PC-9 (cell line): ENCODE measurements around the gene SLC41A3. TPM values are rescaled to one million over a fixed set of nuclear protein-coding genes. Genes with fewer than 3 reads are reported as not detected.
"Not testable (repeated sequence)": the region's sequence is repeated elsewhere in the genome, so short reads cannot be mapped to it uniquely, and the experiment has no call there.

Source experiments
- BruUV-seq: library from RNA; stranded (reverse); fragments of 400-500 nt; replicated peaks from 2 replicates; lab custom pipeline; 2021; lab: Mats Ljungman, UMichigan
- CTCF ChIA-PET: fragments of 300-600 bp; sonication (Branson Sonifier 250); formaldehyde crosslinking; loops from one replicate; lab custom pipeline; 2022; ENCODE audit warnings: antibody characterized with exemption; lab: Charles Lee
- POLR2A ChIA-PET: fragments of 300-600 bp; sonication (Branson Sonifier 250); formaldehyde crosslinking; loops from one replicate; lab custom pipeline; 2022; ENCODE audit warnings: antibody characterized with exemption; ENCODE audit not compliant: unreplicated experiment; lab: Charles Lee
- DNase-seq, 2 experiments: peaks; one replicate each; pipeline versions ENCODE4 v3.0.0 to v3.0.0-alpha.2; 2015 to 2022; ENCODE audit warnings: mixed read lengths in 1 of 2
- H2AFZ ChIP-seq: fragments of 200-600 bp; sonication (generic); 2 replicates; pipeline ENCODE4 v1.8.1; 2017; ENCODE audit warnings: antibody characterized with exemption
- H3F3A ChIP-seq: fragments of 200-600 bp; sonication (generic); 2 replicates; pipeline ENCODE4 v1.8.1; 2017; ENCODE audit warnings: antibody characterized with exemption, mild to moderate bottlenecking, low read depth; ENCODE audit not compliant: insufficient read depth
- H3K27ac ChIP-seq: fragments of 200-600 bp; sonication (generic); 2 replicates; pipeline ENCODE4 v1.6.1; 2016; ENCODE audit warnings: mixed run types
- H3K27me3 ChIP-seq: fragments of 200-600 bp; sonication (generic); 2 replicates; pipeline ENCODE4 v1.6.1; 2016; ENCODE audit warnings: low read depth, mixed run types; ENCODE audit not compliant: insufficient read depth
- H3K36me3 ChIP-seq: fragments of 200-600 bp; sonication (generic); 2 replicates; pipeline ENCODE4 v1.6.1; 2016; ENCODE audit warnings: low read depth, mixed run types
- H3K4me1 ChIP-seq: fragments of 200-600 bp; sonication (generic); replicated peaks from 2 replicates; pipeline ENCODE4 v1.6.1; 2016; ENCODE audit warnings: mixed run types; ENCODE audit not compliant: insufficient read depth
- H3K4me2 ChIP-seq: fragments of 200-600 bp; sonication (generic); 2 replicates; pipeline ENCODE4 v1.6.1; 2017; ENCODE audit warnings: mixed run types
- H3K4me3 ChIP-seq: fragments of 200-600 bp; sonication (generic); 2 replicates; pipeline ENCODE4 v1.6.1; 2016; ENCODE audit warnings: mixed run types
- H3K79me2 ChIP-seq: fragments of 200-600 bp; sonication (generic); 2 replicates; pipeline ENCODE4 v1.6.1; 2017; ENCODE audit warnings: low read depth, mixed run types
- H3K9me2 ChIP-seq: fragments of 200-600 bp; sonication (generic); 2 replicates; pipeline ENCODE4 v1.8.1; 2017; ENCODE audit warnings: mild to moderate bottlenecking; ENCODE audit not compliant: insufficient read depth
- H3K9me3 ChIP-seq: fragments of 200-600 bp; sonication (generic); 2 replicates; pipeline ENCODE4 v1.8.1; 2016; ENCODE audit warnings: low read depth; ENCODE audit not compliant: insufficient read depth
- H4K20me1 ChIP-seq: fragments of 200-600 bp; sonication (generic); 2 replicates; pipeline ENCODE4 v1.8.1; 2017; ENCODE audit not compliant: insufficient read depth
- EZH2 ChIP-seq: fragments of 200-600 bp; sonication (generic); IDR thresholded peaks from 2 replicates; pipeline ENCODE4 v1.8.0; 2017; ENCODE audit warnings: antibody characterized with exemption, low read depth
- intact Hi-C: fragments of 100-400 bp; cut with micrococcal nuclease; formaldehyde crosslinking; loops from one replicate; pipeline ENCODE4 v1.10.0; 2022; ENCODE audit not compliant: unreplicated experiment
- total RNA-seq: library from RNA; stranded (reverse); gene quantifications from 2 replicates; pipeline ENCODE4 v1.2.3, GENCODE V29; 2021
- TF ChIP-seq, protein P1 (sequence below): fragments of 200-600 bp; sonication (generic); conservative IDR thresholded peaks from 2 replicates; pipeline ENCODE4 v1.6.1; 2017; ENCODE audit warnings: mixed run types, antibody characterized with exemption, mild to moderate bottlenecking, moderate library complexity

The SLC41A3 gene
- total RNA-seq, 1 experiment from 2014 or later, result 67.0 TPM

DNA sequence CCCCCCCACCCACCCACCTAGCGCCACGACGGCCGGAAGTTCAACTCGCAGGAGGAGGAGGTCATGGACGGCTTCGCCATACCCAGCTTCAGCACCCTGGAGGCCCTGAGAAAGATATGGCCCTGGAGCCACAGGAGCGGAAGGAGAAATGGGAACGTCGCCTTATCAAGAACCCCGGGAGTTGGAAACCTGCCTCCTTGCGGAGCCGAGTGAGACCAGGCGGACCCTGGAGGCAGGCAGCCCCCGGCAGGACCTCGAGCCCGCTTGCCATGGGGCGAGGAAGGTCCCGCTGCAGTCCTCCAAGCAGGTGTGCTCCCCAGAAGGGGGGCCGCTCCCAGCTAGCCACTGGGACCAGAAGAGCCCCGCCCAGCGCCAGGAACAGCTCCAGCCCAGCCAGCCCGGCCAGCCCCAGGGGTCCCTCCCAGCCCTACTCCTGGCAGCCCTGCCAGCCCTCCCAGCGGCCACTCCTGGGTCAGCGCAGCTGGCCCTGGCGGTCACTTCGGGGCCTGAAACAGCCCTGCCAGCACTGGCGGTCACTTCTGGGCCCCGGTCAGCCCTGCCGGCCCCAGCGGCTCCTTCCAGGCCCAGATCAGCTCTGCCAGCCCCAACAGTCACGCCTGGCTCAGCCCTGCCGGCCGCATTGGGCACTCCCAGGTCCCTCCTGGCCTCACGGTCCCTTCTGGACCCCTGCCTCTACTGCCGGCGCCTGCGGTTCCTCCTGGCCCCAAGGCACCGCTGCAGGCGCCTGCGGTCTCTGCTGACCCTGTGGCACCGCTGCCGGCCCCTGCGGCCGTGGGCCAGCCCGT, 125.2 kb downstream of the SLC41A3 start:
- BruUV-seq, result no TSS peak
- Histone ChIP-seq H3K4me3 (no peak overlapping the region), H3K27ac (no peak overlapping the region), H3F3A (no peaks in the 10 kb centered on the region), H2AFZ (no peak overlapping the region), H3K9me3 (no peaks in the 10 kb centered on the region), H3K27me3 (peaks cover 14% of the 10 kb centered on the region; the same call in 1 of the 2 replicates), H3K4me2 (no peak overlapping the region), H3K9me2 (no peaks in the 10 kb centered on the region), H3K36me3 (no peaks in the 10 kb centered on the region), H3K4me1 (no peaks in the 10 kb centered on the region), H3K79me2 (no peaks in the 10 kb centered on the region), H4K20me1 (no peaks in the 10 kb centered on the region)
- ChIA-PET POLR2A (no interaction called here), CTCF (no interaction called here)
- no peak for TF ChIP-seq EZH2
- TF ChIP-seq, protein P1, sequence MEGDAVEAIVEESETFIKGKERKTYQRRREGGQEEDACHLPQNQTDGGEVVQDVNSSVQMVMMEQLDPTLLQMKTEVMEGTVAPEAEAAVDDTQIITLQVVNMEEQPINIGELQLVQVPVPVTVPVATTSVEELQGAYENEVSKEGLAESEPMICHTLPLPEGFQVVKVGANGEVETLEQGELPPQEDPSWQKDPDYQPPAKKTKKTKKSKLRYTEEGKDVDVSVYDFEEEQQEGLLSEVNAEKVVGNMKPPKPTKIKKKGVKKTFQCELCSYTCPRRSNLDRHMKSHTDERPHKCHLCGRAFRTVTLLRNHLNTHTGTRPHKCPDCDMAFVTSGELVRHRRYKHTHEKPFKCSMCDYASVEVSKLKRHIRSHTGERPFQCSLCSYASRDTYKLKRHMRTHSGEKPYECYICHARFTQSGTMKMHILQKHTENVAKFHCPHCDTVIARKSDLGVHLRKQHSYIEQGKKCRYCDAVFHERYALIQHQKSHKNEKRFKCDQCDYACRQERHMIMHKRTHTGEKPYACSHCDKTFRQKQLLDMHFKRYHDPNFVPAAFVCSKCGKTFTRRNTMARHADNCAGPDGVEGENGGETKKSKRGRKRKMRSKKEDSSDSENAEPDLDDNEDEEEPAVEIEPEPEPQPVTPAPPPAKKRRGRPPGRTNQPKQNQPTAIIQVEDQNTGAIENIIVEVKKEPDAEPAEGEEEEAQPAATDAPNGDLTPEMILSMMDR, result no peak
- DNase-seq, result no peak
- intact Hi-C loops, result no loop called here

DNA sequence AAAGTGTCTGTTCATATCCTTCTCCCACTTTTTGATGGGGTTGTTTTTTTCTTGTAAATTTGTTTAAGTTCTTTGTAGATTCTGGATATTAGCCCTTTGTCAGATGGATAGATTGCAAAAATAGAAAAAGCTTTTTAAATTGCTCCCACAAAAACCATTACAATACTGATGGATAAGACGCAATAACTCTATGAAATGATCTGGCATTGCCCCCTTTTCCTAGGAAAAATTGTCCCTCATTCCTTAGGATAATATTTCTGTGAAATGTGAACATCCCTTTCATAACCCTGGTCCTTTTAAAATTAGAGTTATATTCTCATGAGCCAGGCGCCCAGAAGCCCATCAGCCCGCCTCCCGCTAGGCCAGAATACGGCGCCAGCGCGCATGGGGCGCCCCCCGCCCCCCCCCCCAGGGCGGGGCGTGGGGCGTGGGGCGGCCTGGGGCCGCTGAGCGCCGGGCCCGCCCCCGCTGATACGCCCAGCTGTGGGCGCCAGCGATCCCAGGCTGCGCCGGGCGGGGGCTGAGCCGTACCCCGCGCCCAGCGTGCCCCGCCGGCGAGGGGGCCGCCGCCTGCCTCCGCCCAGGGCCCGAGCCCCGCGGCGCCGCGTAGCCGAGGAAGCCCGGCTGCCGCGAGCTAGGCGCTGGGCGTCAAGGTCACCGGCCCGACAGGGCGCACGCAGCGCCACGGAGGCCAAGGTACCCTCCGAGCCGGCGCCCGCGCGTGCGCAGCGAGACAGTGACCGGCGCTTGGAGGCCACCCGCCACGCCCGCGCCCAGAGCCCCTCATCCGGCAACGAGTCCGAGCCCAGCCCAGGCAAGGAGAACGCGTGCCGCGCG, 126.0 kb downstream of the SLC41A3 start:
- ChIA-PET POLR2A (no interaction called here), CTCF (no interaction called here)
- H3K4me2 ChIP-seq, result no peak overlapping the region
- no peak overlapping the region for H3K4me3 ChIP-seq
- no peaks in the 10 kb centered on the region for H3K79me2 ChIP-seq
- H3K9me3 ChIP-seq, result no peaks in the 10 kb centered on the region
- no peak overlapping the region for H2AFZ ChIP-seq
- H3K9me2 ChIP-seq, result no peaks in the 10 kb centered on the region
- TF ChIP-seq EZH2, result no peak
- TF ChIP-seq, protein P1, result no peak
- intact Hi-C loops, result no loop called here
- DNase-seq, result no peak
- no peaks in the 10 kb centered on the region for H4K20me1 ChIP-seq
- BruUV-seq, result no TSS peak
- H3K36me3 ChIP-seq, result no peaks in the 10 kb centered on the region
- H3K4me1 ChIP-seq, result no peaks in the 10 kb centered on the region
- H3K27me3 ChIP-seq, result peaks cover 15% of the 10 kb centered on the region; the same call in 1 of the 2 replicates
- no peak overlapping the region for H3K27ac ChIP-seq
- H3F3A ChIP-seq, result no peaks in the 10 kb centered on the region

DNA sequence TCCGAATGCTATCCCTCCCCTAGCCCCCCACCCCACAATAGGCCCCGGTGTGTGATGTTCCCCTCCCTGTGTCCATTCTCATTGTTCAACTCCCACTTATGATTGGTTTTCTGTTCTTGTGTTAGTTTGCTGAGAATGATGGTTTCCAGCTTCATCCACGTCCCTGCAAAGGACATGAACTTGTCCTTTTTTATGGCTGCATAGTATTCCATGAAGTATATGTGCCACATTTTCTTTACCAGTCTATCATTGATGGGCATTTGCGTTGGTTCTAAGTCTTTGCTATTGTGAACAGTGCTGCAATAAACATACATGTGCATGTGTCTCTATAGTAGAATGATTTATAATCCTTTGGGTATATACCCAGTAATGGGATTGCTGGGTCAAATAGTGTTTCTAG, 126.9 kb downstream of the SLC41A3 start:
- H4K20me1 ChIP-seq, CTCF ChIA-PET, H3K4me1 ChIP-seq, intact Hi-C loops, H3K27ac ChIP-seq, H3F3A ChIP-seq, H3K36me3 ChIP-seq, H2AFZ ChIP-seq, H3K4me2 ChIP-seq, H3K9me2 ChIP-seq, POLR2A ChIA-PET, BruUV-seq, DNase-seq, H3K9me3 ChIP-seq, H3K4me3 ChIP-seq, H3K79me2 ChIP-seq: not testable (repeated sequence)
- peaks cover 13% of the 10 kb centered on the region; the same call in 1 of the 2 replicates for H3K27me3 ChIP-seq

Other genes starting within 250 kb of the SLC41A3 start
- gene ROPN1B, start 114.9 kb downstream of the SLC41A3 start, total RNA-seq, result 0.50 and 0.85 TPM in 2 replicates
- 46.9 and 50.0 TPM in 2 replicates for gene ALDH1L1, start 96.5 kb upstream of the SLC41A3 start, total RNA-seq